ENCODE data around the gene FGF8.

DNA sequence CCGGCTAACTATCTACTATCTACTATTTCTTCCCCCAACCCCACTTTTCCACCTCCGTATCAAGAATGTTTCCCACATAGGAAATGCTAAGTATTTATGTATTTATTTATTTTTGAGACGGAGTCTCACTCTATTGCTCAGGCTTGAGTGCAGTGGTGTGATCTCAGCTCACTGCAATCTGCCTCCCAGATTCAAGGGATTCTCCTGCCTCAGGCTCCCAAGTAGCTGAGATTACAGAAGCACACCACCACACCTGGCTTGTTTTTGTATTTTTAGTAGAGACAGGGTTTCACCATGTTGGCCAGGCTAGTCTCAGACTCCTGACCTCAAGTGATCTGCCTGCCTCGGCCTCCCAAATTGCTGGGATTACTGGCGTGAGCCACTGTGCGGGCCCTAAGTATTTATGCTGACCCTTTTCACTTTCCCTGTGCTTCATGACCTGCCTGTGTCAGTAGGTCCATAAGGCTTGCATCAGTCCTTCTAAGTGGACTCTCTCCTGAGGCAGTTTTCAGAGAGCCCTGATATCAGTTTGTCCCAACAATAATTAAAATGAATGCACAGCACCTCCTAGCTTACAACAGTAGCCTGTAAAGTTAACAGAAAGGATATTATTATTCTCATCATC is 55.2 kb downstream of the FGF8 start:
- no peak for TF ChIP-seq EZH2 (IDR thresholded peaks at IDR 0.05)
- TF ChIP-seq POLR2AphosphoS5 (IDR thresholded peaks at IDR 0.05; ENCODE audit: borderline replicate concordance, low read depth, low read length): no peak
